Adipocyte (in vitro differentiated cells): ENCODE measurements around the gene COL8A2.
A peak's percentile ranks its signal among the peaks of the same experiment; 100 is the strongest.

Experiments used
- DNase-seq: peaks from one replicate; pipeline ENCODE4 v3.0.0-alpha.2; 2015; ENCODE audit warnings: low read depth
- H3K27me3 ChIP-seq: replicated peaks from 2 replicates; pipeline ENCODE4 v1.7.0; 2013; ENCODE audit warnings: mild to moderate bottlenecking, low read length, moderate library complexity; ENCODE audit not compliant: control insufficient read depth, insufficient read depth
- H3K36me3 ChIP-seq: 2 replicates; pipeline ENCODE4 v1.7.0; 2013; ENCODE audit warnings: low read length, mild to moderate bottlenecking, moderate library complexity; ENCODE audit not compliant: control insufficient read depth, insufficient read depth, severe bottlenecking
- H3K4me1 ChIP-seq: 2 replicates; pipeline ENCODE4 v1.7.0; 2013; ENCODE audit warnings: mild to moderate bottlenecking, low read length, moderate library complexity; ENCODE audit not compliant: control insufficient read depth, insufficient read depth
- H3K4me3 ChIP-seq: 2 replicates; pipeline ENCODE4 v1.7.0; 2013; ENCODE audit warnings: mild to moderate bottlenecking, low read length, moderate library complexity
- H3K9ac ChIP-seq: 2 replicates; pipeline ENCODE4 v1.7.0; 2013; ENCODE audit warnings: mild to moderate bottlenecking, low read length, moderate library complexity
- H3K9me3 ChIP-seq: 2 replicates; pipeline ENCODE4 v1.7.0; 2013; ENCODE audit warnings: mild to moderate bottlenecking, low read length, moderate library complexity; ENCODE audit not compliant: control insufficient read depth

COL8A2 gene

DNA sequence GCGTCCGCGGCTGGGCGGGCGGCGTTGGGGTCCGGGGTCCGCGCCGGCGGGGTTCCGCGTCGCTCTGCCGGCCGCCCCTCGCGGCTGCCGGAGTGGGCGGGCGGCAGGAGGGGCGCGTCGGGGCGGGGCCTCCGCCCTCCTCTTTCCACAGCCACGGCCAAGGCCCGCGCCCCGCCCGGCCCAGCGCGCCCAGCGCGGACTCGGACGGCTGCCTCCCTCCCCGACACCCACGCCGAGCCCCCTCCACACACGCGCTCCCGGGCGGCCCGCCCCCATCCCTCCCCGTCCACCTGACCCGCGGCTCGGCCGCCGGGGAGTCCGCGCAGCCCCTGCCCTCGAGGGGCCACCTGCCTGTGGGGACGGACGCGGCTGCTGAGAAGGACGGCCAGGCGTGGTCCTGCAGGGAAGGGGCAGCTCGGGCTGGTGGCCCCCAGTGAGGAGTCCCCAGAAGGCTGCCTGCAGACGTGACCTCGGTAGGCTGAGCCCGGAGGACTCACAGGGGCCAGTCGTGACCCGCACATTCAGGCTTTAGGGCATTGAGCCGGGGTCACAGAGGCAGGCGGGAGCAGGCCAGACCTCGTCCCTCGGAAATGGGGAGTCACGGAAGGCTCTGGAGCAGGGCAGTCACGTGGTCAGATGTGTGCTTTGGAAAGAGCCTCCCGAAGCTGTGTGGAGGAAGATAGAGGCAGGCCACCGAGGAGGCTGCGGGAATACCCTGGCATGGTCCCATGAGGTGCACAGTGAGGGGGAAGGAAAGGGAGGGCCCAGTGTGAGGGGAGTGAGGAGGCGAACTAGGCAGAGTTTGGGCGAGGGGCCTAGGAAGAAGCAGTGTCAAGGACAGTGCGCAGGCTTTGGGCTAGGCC, at the start of gene COL8A2:
COL8A2 (minus strand) TSS at position 94 of the 863 bp plus-strand sequence. CDS start 24,980 bp downstream, outside the sequence.
- DNase-seq = peak; percentile 74
- Histone ChIP-seq H3K27me3 (no peaks in the 10 kb centered on the region), H3K4me1 (no peaks in the 10 kb centered on the region), H3K36me3 (no peaks in the 10 kb centered on the region), H3K4me3 (no peak within 1 kb of the TSS), H3K9me3 (no peaks in the 10 kb centered on the region), H3K9ac (peak within 1 kb of the TSS; percentile 39)

DNA sequence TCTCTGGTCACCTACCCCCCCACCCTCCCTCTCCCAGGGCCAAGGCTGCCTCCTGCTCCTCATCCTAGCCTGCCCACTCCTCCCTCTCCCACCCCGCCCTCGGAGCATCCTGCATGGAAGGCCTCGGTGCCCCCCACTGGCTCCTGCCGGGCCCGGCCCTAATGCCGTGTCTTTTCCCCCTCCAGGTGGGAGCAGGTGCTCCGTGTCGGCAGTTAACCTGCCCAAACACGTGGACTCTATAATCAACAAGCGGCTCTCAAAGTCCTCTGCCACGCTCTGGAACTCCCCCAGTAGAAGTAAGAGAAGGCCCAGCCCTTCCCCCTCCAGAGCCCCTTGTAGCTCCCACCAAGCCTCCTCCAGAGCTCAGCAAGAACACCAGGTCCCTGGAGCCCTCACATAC, 49.7 kb upstream of the COL8A2 start:
- no peak overlapping the region for H3K4me3 ChIP-seq
- peaks cover 90% of the 10 kb centered on the region for H3K36me3 ChIP-seq
- H3K4me1 ChIP-seq = peaks cover 5% of the 10 kb centered on the region

GRCh38 chr1:36172983-36173382, 48.0 kb upstream of the COL8A2 start:
- Histone ChIP-seq H3K4me1 (peaks cover 12% of the 10 kb centered on the region), H3K9me3 (no peaks in the 10 kb centered on the region), H3K9ac (no peak overlapping the region), H3K27me3 (no peaks in the 10 kb centered on the region), H3K4me3 (no peak overlapping the region), H3K36me3 (peaks cover 78% of the 10 kb centered on the region)
- no peak for DNase-seq

More for the DNA sequence above, 49.7 kb upstream of the COL8A2 start:
- Histone ChIP-seq H3K9me3 (no peaks in the 10 kb centered on the region), H3K27me3 (no peaks in the 10 kb centered on the region), H3K9ac (no peak overlapping the region)
- DNase-seq = no peak

DNA sequence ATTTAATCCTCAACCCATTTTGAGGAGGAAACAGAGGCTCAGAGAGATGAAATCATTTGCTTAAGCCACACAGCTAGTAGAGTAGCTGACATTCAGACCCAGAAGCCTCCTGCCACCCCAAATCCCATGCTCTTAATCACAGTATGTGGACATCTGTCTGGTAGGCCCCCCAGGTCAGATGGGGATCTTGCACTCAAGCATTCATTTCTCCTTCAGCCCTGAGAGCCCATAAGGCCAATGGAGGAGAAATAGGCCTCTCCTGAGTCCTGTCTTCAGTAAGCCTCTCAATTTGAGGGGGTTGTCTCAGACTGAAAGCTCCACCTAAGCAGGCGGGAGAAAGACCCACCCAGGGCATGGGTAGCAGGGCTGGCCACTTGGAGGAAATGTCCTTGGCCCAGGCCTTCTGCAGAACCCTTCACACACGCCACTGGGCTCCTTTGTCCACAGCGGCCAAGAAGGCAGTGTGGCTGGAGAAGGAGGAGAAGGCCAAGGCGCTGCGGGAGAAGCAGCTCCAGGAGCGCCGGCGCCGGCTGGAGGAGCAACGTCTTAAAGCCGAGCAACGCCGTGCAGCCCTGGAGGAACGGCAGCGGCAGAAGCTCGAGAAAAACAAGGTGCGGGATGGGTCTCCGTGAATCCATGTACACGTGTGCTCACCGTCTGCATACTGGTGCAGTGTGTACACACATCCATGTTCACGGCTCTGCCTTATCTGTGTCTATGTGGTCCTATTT, 47.2 kb upstream of the COL8A2 start:
- Histone ChIP-seq H3K9me3 (no peaks in the 10 kb centered on the region), H3K4me1 (peaks cover 17% of the 10 kb centered on the region), H3K9ac (no peak overlapping the region), H3K4me3 (no peak overlapping the region), H3K27me3 (no peaks in the 10 kb centered on the region), H3K36me3 (peaks cover 77% of the 10 kb centered on the region)
- DNase-seq = no peak

- H3K9me3 ChIP-seq = no peaks in the 10 kb centered on the region
- no peaks in the 10 kb centered on the region for H3K27me3 ChIP-seq
- DNase-seq = no peak
- peaks cover 28% of the 10 kb centered on the region for H3K4me1 ChIP-seq
- peaks cover 66% of the 10 kb centered on the region for H3K36me3 ChIP-seq
- H3K9ac ChIP-seq = peak overlapping the region; percentile 3
- no peak overlapping the region for H3K4me3 ChIP-seq
These were observed 45.8 kb upstream of the COL8A2 start for GRCh38 chr1:36170643-36171412.

GRCh38 chr1:36168514-36168913, 43.5 kb upstream of the COL8A2 start:
- Histone ChIP-seq H3K36me3 (peaks cover 44% of the 10 kb centered on the region), H3K4me1 (peaks cover 41% of the 10 kb centered on the region), H3K9me3 (no peaks in the 10 kb centered on the region), H3K4me3 (no peak overlapping the region), H3K9ac (no peak overlapping the region), H3K27me3 (no peaks in the 10 kb centered on the region)
- DNase-seq = peak; percentile 58

- Histone ChIP-seq H3K27me3 (no peaks in the 10 kb centered on the region), H3K4me3 (no peak overlapping the region), H3K9me3 (no peaks in the 10 kb centered on the region), H3K4me1 (peaks cover 49% of the 10 kb centered on the region), H3K36me3 (peaks cover 32% of the 10 kb centered on the region), H3K9ac (no peak overlapping the region)
- DNase-seq = peak; percentile 66
These were observed 42.2 kb upstream of the COL8A2 start for GRCh38 chr1:36166938-36167905.

GRCh38 chr1:36166136-36166535, 41.1 kb upstream of the COL8A2 start:
- peak overlapping the region; percentile 17 for H3K9ac ChIP-seq
- DNase-seq = no peak
- peaks cover 21% of the 10 kb centered on the region for H3K36me3 ChIP-seq
- peaks cover 60% of the 10 kb centered on the region for H3K4me1 ChIP-seq
- no peaks in the 10 kb centered on the region for H3K27me3 ChIP-seq
- H3K9me3 ChIP-seq = no peaks in the 10 kb centered on the region
- H3K4me3 ChIP-seq = no peak overlapping the region

- DNase-seq = no peak
- no peak overlapping the region for H3K4me3 ChIP-seq
- H3K9me3 ChIP-seq = no peaks in the 10 kb centered on the region
- H3K27me3 ChIP-seq = no peaks in the 10 kb centered on the region
- H3K36me3 ChIP-seq = peaks cover 13% of the 10 kb centered on the region
- peaks cover 70% of the 10 kb centered on the region for H3K4me1 ChIP-seq
- no peak overlapping the region for H3K9ac ChIP-seq
These were observed 40.1 kb upstream of the COL8A2 start for GRCh38 chr1:36165145-36165544.

GRCh38 chr1:36164361-36164760, 39.3 kb upstream of the COL8A2 start:
- H3K4me3 ChIP-seq = no peak overlapping the region
- no peak overlapping the region for H3K9ac ChIP-seq
- H3K36me3 ChIP-seq = peaks cover 10% of the 10 kb centered on the region
- no peaks in the 10 kb centered on the region for H3K9me3 ChIP-seq
- DNase-seq = no peak
- peaks cover 78% of the 10 kb centered on the region for H3K4me1 ChIP-seq
- no peaks in the 10 kb centered on the region for H3K27me3 ChIP-seq
